Measurements from ENCODE around the gene BMP7. TPM values are rescaled to one million over a fixed set of nuclear protein-coding genes. Genes with fewer than 3 reads are reported as not detected.

The BMP7 gene
- total RNA-seq, 3 donors from 2014 or later (not counting 1 experiment from before 2014, with no cell fraction given) = not detected

DNA sequence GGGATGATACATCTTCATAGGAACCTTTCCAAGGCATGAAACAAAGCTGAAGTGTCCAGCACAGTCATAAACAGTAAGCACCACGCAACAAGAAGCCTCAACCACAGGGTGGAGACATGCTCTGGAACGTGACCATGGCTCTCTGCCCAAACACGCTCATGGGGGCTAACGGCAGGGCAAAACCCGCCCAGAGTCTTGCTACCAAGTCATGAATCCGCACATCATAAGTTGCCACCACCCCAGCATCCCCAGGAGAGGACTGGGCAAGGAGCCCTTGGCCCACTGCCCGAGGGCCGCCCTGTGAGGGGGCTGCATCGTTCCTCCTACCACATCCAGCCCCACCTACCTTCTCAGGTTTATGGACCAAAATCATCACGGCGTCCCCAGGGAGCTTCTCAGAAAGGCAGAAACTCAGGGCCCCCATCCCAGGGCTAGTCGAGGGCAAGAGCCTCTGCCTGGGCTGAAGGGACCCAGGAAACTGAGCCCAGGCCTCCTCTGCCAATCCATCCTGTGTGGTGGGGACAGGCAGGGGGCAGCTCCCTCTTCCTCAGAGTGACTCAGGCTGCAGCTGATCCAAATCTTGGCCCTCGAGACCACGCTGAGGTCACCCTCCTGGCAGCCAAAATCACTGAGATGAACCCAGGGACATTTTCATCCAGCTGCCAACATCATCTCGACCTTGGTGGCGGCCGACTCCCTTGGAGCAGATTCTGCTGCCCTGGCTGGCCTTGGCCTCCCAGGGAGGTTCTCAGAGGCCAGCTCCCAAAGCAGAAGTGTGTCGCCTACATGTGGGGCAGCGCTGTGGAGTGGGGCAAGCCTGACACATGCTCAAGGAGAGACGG lies 42.6 kb downstream of the BMP7 start:
- intact Hi-C loops (cut with micrococcal nuclease) = no loop called here
- Histone ChIP-seq H3K4me3 (ENCODE audit: low read length) (no peak overlapping the region), H3K27me3 (ENCODE audit: control insufficient read depth, insufficient read depth, low read length) (no peaks in the 10 kb centered on the region), H3K36me3 (ENCODE audit: control insufficient read depth, insufficient read depth, low read length) (no peaks in the 10 kb centered on the region), H3K27ac (ENCODE audit: low read length) (no peak overlapping the region), H3K4me1 (ENCODE audit: control insufficient read depth, insufficient read depth, low read length) (no peaks in the 10 kb centered on the region), H3K9me3 (ENCODE audit: control insufficient read depth, insufficient read depth, low read length) (no peaks in the 10 kb centered on the region)
- no peak overlapping the region for H3K4me3 Mint-ChIP-seq
- no peaks in the 10 kb centered on the region for H3K9me3 Mint-ChIP-seq
- ATAC-seq (no peak), DNase-seq (no peak)
- no peaks in the 10 kb centered on the region for H3K4me1 Mint-ChIP-seq
- H3K36me3 Mint-ChIP-seq = no peaks in the 10 kb centered on the region
- H3K27ac Mint-ChIP-seq = no peak overlapping the region
- TF ChIP-seq, protein P1, sequence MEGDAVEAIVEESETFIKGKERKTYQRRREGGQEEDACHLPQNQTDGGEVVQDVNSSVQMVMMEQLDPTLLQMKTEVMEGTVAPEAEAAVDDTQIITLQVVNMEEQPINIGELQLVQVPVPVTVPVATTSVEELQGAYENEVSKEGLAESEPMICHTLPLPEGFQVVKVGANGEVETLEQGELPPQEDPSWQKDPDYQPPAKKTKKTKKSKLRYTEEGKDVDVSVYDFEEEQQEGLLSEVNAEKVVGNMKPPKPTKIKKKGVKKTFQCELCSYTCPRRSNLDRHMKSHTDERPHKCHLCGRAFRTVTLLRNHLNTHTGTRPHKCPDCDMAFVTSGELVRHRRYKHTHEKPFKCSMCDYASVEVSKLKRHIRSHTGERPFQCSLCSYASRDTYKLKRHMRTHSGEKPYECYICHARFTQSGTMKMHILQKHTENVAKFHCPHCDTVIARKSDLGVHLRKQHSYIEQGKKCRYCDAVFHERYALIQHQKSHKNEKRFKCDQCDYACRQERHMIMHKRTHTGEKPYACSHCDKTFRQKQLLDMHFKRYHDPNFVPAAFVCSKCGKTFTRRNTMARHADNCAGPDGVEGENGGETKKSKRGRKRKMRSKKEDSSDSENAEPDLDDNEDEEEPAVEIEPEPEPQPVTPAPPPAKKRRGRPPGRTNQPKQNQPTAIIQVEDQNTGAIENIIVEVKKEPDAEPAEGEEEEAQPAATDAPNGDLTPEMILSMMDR (IDR thresholded peaks at IDR 0.05) = no peak
- no peaks in the 10 kb centered on the region for H3K27me3 Mint-ChIP-seq (ENCODE audit: low read depth in 2 of 2)
- WGBS (ENCODE audit: insufficient coverage) = 77% methylated on average over 20 of the region's 20 CpGs

DNA sequence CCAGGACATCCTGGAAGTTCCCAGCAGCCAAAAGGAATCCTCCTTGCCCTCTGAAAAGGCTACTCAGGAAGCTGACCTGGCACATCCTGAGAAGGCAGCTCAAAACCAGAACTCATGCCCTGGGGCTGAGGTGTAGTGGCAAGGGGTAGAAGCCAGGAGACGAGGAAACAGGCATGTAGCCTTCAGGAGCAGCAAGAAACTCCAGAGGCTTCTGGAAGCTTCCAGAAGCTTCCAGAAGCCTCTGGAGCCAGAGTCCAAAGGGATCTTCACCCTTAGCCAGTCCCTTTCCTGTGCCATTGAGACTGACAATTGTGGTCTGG lies 43.9 kb downstream of the BMP7 start:
- H3K27me3 ChIP-seq (ENCODE audit: control insufficient read depth, insufficient read depth, low read length) = no peaks in the 10 kb centered on the region
- no peak overlapping the region for H3K27ac ChIP-seq (ENCODE audit: low read length)
- TF ChIP-seq, protein P1 (IDR thresholded peaks at IDR 0.05) = no peak
- Mint-ChIP-seq H3K36me3 (no peaks in the 10 kb centered on the region), H3K4me3 (no peak overlapping the region), H3K4me1 (no peaks in the 10 kb centered on the region), H3K27me3 (ENCODE audit: low read depth in 2 of 2) (no peaks in the 10 kb centered on the region), H3K9me3 (no peaks in the 10 kb centered on the region), H3K27ac (no peak overlapping the region)
- H3K36me3 ChIP-seq (ENCODE audit: control insufficient read depth, insufficient read depth, low read length) = no peaks in the 10 kb centered on the region
- H3K9me3 ChIP-seq (ENCODE audit: control insufficient read depth, insufficient read depth, low read length) = no peaks in the 10 kb centered on the region
- no peak for DNase-seq
- no peaks in the 10 kb centered on the region for H3K4me1 ChIP-seq (ENCODE audit: control insufficient read depth, insufficient read depth, low read length)
- WGBS (ENCODE audit: insufficient coverage) = 79% methylated on average over 1 of the region's 1 CpG
- no peak for ATAC-seq
- no peak overlapping the region for H3K4me3 ChIP-seq (ENCODE audit: low read length)
- intact Hi-C loops (cut with micrococcal nuclease) = no loop called here

DNA sequence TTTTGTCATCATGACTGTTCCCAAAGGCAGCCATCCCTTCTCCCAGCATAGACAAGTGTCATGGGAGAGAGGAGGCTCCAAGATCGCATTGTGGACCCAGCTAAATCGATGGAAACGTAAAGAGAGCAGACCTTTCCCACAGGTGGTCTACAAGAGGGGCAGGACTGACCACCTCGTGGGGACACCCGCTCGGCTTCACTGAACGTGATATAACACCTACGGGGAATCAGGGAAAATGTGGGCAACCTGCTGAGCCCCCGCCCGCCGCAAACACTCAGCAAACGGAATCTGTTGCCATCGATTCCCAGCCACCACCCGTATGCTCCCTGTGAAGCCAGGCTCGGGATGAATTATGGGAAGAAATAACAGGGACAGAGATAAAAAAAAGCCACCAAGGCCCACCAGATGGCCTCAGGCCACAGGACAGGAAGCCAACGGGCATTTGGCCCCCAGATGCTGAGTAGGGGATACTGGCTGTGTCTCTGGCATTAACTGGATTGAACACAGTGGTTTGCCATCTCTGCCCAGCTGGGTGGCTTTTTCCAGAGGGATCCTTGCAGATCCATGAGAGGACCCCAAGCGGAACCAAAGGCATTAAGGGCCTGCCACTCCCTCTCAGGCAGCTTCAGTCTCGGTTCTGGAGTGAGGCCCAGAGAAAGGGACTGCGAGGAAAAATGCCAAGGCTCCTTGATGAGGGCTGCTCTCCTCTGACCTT lies 44.4 kb downstream of the BMP7 start:
- no peaks in the 10 kb centered on the region for H3K4me1 Mint-ChIP-seq
- H3K36me3 Mint-ChIP-seq = no peaks in the 10 kb centered on the region
- DNase-seq (no peak), ATAC-seq (no peak)
- no peak overlapping the region for H3K4me3 ChIP-seq (ENCODE audit: low read length)
- no peak overlapping the region for H3K27ac Mint-ChIP-seq
- H3K9me3 Mint-ChIP-seq = no peaks in the 10 kb centered on the region
- no peaks in the 10 kb centered on the region for H3K36me3 ChIP-seq (ENCODE audit: control insufficient read depth, insufficient read depth, low read length)
- no peaks in the 10 kb centered on the region for H3K4me1 ChIP-seq (ENCODE audit: control insufficient read depth, insufficient read depth, low read length)
- H3K4me3 Mint-ChIP-seq = no peak overlapping the region
- no peaks in the 10 kb centered on the region for H3K27me3 ChIP-seq (ENCODE audit: control insufficient read depth, insufficient read depth, low read length)
- TF ChIP-seq, protein P1 (IDR thresholded peaks at IDR 0.05) = no peak
- H3K9me3 ChIP-seq (ENCODE audit: control insufficient read depth, insufficient read depth, low read length) = no peaks in the 10 kb centered on the region
- WGBS (ENCODE audit: insufficient coverage) = 79% methylated on average over 19 of the region's 19 CpGs
- no peaks in the 10 kb centered on the region for H3K27me3 Mint-ChIP-seq (ENCODE audit: low read depth in 2 of 2)
- H3K27ac ChIP-seq (ENCODE audit: low read length) = no peak overlapping the region
- intact Hi-C loops (cut with micrococcal nuclease) = no loop called here

Measured in natural killer cell (primary cell).